GM19099 (cell line): ENCODE data around the gene NPC1.

Experiments used
- POLR2A ChIP-seq: IDR thresholded peaks from 3 replicates; pipeline ENCODE4 v1.6.1; 2011; ENCODE audit warnings: low read depth; ENCODE audit not compliant: insufficient read length; ENCODE audit errors: extremely low read depth

The NPC1 gene

GRCh38 chr18:23502516-23503037, 83.7 kb downstream of the NPC1 start:
- TF ChIP-seq POLR2A, result no peak

DNA sequence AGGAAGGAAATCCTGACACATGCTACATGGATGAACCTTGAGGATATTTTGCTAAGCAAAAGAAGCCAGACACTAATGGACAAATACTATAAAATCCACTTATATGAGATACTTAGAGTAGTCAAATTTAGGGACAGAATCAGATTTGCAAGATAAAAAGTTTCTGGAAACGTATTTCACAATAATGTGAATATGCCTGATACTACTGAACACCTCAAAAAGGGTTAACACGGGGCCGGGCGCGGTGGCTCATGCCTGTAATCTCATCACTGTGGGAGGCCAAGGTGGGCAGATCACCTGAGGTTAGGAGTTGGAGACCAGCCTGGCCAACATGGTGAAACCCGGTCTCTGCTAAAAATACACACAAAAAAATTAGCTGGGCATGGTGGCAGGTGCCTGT, 84.7 kb downstream of the NPC1 start:
- no peak for TF ChIP-seq POLR2A

- no peak for TF ChIP-seq POLR2A
Measured at GRCh38 chr18:23499291-23499781, 87.0 kb downstream of the NPC1 start.

- TF ChIP-seq POLR2A, result no peak
Measured at GRCh38 chr18:23498877-23499276, 87.4 kb downstream of the NPC1 start.

DNA sequence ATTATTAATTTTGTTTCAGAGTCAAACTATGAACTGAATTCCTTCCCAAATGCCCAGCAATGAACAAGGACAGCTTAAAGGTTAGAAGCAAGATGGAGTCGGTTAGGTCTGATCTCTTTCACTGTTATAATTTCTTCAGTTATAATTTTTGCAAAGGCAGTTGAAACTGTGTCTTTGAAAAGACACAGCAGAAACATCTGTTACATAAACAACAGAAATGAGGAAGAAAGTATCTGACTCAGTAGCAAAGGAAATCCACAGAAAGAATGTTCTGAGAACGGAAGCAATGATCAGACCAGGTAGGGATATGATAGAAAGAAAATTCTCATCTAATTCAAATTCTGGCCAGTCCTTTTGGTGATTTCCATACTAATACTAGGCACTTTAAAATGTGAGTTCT, 88.2 kb downstream of the NPC1 start:
- TF ChIP-seq POLR2A, result no peak

DNA sequence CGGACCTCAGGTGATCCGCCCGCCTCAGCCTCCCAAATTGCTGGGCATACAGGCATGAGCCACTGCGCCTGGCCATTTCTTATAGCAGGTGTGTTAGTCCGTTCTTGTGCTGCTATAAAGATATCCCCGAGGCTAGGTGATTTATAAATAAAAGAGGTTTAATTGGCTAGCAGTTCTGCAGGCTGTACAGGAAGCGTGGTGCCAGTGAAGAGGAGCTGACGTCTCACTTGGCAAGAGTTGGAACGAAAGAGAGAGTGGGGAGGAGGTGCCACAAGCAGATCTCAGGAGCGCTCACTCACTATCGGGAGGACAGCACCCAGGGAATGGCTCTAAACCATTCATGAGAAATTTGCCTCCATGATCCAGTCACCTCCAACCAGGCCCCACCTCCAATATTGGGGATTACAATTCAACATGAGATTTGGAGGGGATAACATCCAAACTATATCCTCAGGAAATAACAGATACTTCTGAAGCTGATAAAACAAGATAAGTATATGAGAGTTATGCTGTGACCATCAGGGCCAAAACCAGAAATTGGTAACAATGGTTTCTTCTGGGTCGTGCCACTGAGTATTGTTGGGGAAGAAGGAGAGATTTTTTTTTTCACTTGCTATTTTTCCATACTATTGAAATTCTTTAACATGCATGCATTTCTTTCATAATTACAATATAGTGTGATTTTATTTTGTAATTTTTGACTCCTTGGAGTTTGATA, 90.4 kb downstream of the NPC1 start:
- TF ChIP-seq POLR2A, result no peak

DNA sequence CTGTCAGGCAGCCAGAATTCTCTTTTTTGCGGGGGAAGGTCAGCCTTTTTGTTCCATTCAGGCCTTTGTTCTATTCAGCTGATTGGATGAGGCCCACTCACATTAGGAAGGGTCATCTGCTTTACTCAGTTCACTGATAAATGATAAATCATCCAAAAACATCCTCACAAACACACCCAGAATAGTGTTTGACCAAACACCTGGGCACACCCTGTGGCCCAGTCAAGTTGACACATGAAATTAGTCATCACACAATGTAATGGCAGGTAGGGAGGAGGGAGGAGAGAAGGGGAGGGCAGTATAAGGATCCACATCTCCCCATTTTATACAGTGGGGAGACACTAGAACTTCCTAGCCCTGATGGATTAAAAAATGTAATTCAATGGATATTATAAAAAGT, 91.3 kb downstream of the NPC1 start:
- TF ChIP-seq POLR2A, result no peak

GRCh38 chr18:23493654-23494053, 92.7 kb downstream of the NPC1 start:
- TF ChIP-seq POLR2A, result no peak

GRCh38 chr18:23487738-23488570, 98.4 kb downstream of the NPC1 start:
- peak; percentile 42 for TF ChIP-seq POLR2A

- no peak for TF ChIP-seq POLR2A
Measured at GRCh38 chr18:23485386-23485785, 100.9 kb downstream of the NPC1 start.

DNA sequence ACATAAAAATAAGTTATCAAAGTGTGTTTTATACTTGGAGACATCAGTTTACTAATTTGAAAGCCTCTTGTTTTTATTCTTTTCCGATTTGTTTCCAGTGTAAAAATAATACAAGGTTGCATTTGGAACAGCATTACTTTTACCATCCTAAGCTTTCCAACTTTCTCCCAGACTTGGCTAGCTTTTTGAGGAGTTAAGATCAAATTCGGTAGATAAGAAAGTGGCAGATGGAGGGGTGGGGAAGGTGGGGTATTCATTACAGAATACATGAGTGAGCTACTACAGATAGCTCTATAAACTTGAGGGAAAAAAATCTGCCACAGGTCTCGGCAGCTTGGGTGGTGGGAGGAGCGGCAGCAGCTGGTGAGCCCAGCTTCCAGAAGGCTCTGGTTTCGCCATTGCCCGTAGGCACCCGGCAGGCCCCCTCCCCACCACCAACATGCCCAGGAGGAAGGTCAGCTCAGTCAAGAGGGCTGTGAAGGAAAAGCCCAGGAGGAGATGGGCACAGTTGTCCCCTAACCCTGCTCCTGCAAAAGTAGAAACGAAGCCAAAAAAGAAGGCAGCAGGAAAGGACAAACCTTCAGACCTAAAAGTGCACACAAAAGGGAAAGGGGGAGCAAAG, 101.6 kb downstream of the NPC1 start:
- TF ChIP-seq POLR2A, result no peak
